Mesendoderm (in vitro differentiated cells): ENCODE measurements around the gene IMPG2.

Source experiments
- DNase-seq: peaks from one replicate; pipeline ENCODE4 v3.0.0; 2013
- H2AK5ac ChIP-seq: 2 replicates; pipeline ENCODE4 v1.6.1; 2013; ENCODE audit warnings: low read length, inconsistent platforms
- H2BK120ac ChIP-seq: 2 replicates; pipeline ENCODE4 v1.6.1; 2013; ENCODE audit warnings: low read depth, mild to moderate bottlenecking, low read length, moderate library complexity, mixed read lengths
- H2BK15ac ChIP-seq: replicated peaks from 2 replicates; pipeline ENCODE4 v1.6.1; 2013; ENCODE audit warnings: low read depth, mild to moderate bottlenecking, moderate library complexity
- H2BK5ac ChIP-seq: 2 replicates; pipeline ENCODE4 v1.6.1; 2013; ENCODE audit warnings: low read length, inconsistent platforms
- H3K18ac ChIP-seq: 2 replicates; pipeline ENCODE4 v1.6.1; 2013; ENCODE audit warnings: mild to moderate bottlenecking, low read length, mixed read lengths
- H3K23ac ChIP-seq: one replicate; pipeline ENCODE4 v1.6.1; 2013; ENCODE audit warnings: low read length
- H3K27ac ChIP-seq: 2 replicates; pipeline ENCODE4 v1.5.1; 2013; ENCODE audit warnings: low read depth, mild to moderate bottlenecking, inconsistent platforms, low read length, moderate library complexity
- H3K27me3 ChIP-seq: 2 replicates; pipeline ENCODE4 v1.6.1; 2013; ENCODE audit warnings: low read length, control low read depth, mild to moderate bottlenecking, inconsistent platforms; ENCODE audit not compliant: insufficient read depth, poor library complexity
- H3K36me3 ChIP-seq: 2 replicates; pipeline ENCODE4 v1.6.1; 2013; ENCODE audit warnings: low read length, inconsistent platforms; ENCODE audit not compliant: control insufficient read depth, insufficient read depth
- H3K4ac ChIP-seq: one replicate; pipeline ENCODE4 v1.6.1; 2013; ENCODE audit warnings: low read depth, mild to moderate bottlenecking, low read length, moderate library complexity
- H3K4me1 ChIP-seq: 2 replicates; pipeline ENCODE4 v1.6.1; 2013; ENCODE audit warnings: low read depth, low read length, inconsistent platforms; ENCODE audit not compliant: control insufficient read depth
- H3K4me2 ChIP-seq: 2 replicates; pipeline ENCODE4 v1.6.1; 2013; ENCODE audit warnings: low read length
- H3K4me3 ChIP-seq: 2 replicates; pipeline ENCODE4 v1.5.1; 2013; ENCODE audit warnings: mild to moderate bottlenecking, low read length
- H3K56ac ChIP-seq: one replicate; pipeline ENCODE4 v1.6.1; 2013; ENCODE audit warnings: low read length
- H3K79me1 ChIP-seq: 2 replicates; pipeline ENCODE4 v1.6.1; 2013; ENCODE audit warnings: low read length, inconsistent platforms
- H3K79me2 ChIP-seq: 2 replicates; pipeline ENCODE4 v1.6.1; 2013; ENCODE audit warnings: mild to moderate bottlenecking, low read length; ENCODE audit not compliant: control insufficient read depth, insufficient read depth
- H3K9ac ChIP-seq: 2 replicates; pipeline ENCODE4 v1.6.1; 2013; ENCODE audit warnings: low read length, inconsistent platforms
- H4K5ac ChIP-seq: one replicate; pipeline ENCODE4 v1.6.1; 2013; ENCODE audit warnings: low read length
- H4K8ac ChIP-seq: one replicate; pipeline ENCODE4 v1.6.1; 2013; ENCODE audit warnings: low read depth, mild to moderate bottlenecking, control low read depth, low read length, moderate library complexity
- WGBS: extraction: QIAGEN DNeasy Blood & Tissue Kit; methylation state at CpG from one replicate; pipeline ENCODE4 v1.1.7; 2013; ENCODE audit warnings: low lambda C conversion rate, missing lambda C conversion rate; ENCODE audit not compliant: insufficient coverage; ENCODE audit errors: extremely low coverage; 5-methylcytosine and 5-hydroxymethylcytosine counted together

Gene IMPG2

GRCh38 chr3:101271728-101272127 lies 48.6 kb downstream of the IMPG2 start:
- no peak overlapping the region for H2BK5ac ChIP-seq
- no peak overlapping the region for H3K4me2 ChIP-seq
- H3K36me3 ChIP-seq: no peaks in the 10 kb centered on the region
- no peak overlapping the region for H2BK120ac ChIP-seq
- no peaks in the 10 kb centered on the region for H3K27me3 ChIP-seq
- no peak overlapping the region for H2AK5ac ChIP-seq
- no peak overlapping the region for H2BK15ac ChIP-seq
- WGBS: no CpG with 5 or more reads among the region's 4 CpGs
- no peak overlapping the region for H4K8ac ChIP-seq
- no peak overlapping the region for H3K27ac ChIP-seq
- no peak for DNase-seq
- H3K79me1 ChIP-seq: no peaks in the 10 kb centered on the region
- no peak overlapping the region for H4K5ac ChIP-seq
- H3K4me1 ChIP-seq: no peaks in the 10 kb centered on the region
- no peak overlapping the region for H3K23ac ChIP-seq
- H3K18ac ChIP-seq: no peak overlapping the region
- H3K79me2 ChIP-seq: no peaks in the 10 kb centered on the region
- no peak overlapping the region for H3K4me3 ChIP-seq
- H3K56ac ChIP-seq: no peak overlapping the region
- no peak overlapping the region for H3K4ac ChIP-seq
- H3K9ac ChIP-seq: no peak overlapping the region

GRCh38 chr3:101270149-101270548 lies 50.2 kb downstream of the IMPG2 start:
- no peak overlapping the region for H3K4ac ChIP-seq
- no peak overlapping the region for H2AK5ac ChIP-seq
- H3K4me1 ChIP-seq: no peaks in the 10 kb centered on the region
- H2BK5ac ChIP-seq: no peak overlapping the region
- H3K4me3 ChIP-seq: no peak overlapping the region
- no peak overlapping the region for H3K56ac ChIP-seq
- no peak overlapping the region for H3K23ac ChIP-seq
- H4K8ac ChIP-seq: no peak overlapping the region
- no peak overlapping the region for H4K5ac ChIP-seq
- H3K79me1 ChIP-seq: no peaks in the 10 kb centered on the region
- H3K18ac ChIP-seq: no peak overlapping the region
- no peak overlapping the region for H2BK15ac ChIP-seq
- no CpG with 5 or more reads among the region's 5 CpGs for WGBS
- H3K36me3 ChIP-seq: no peaks in the 10 kb centered on the region
- DNase-seq: no peak
- no peak overlapping the region for H3K4me2 ChIP-seq
- no peak overlapping the region for H3K27ac ChIP-seq
- no peaks in the 10 kb centered on the region for H3K79me2 ChIP-seq
- H2BK120ac ChIP-seq: no peak overlapping the region
- no peak overlapping the region for H3K9ac ChIP-seq
- no peaks in the 10 kb centered on the region for H3K27me3 ChIP-seq

DNA sequence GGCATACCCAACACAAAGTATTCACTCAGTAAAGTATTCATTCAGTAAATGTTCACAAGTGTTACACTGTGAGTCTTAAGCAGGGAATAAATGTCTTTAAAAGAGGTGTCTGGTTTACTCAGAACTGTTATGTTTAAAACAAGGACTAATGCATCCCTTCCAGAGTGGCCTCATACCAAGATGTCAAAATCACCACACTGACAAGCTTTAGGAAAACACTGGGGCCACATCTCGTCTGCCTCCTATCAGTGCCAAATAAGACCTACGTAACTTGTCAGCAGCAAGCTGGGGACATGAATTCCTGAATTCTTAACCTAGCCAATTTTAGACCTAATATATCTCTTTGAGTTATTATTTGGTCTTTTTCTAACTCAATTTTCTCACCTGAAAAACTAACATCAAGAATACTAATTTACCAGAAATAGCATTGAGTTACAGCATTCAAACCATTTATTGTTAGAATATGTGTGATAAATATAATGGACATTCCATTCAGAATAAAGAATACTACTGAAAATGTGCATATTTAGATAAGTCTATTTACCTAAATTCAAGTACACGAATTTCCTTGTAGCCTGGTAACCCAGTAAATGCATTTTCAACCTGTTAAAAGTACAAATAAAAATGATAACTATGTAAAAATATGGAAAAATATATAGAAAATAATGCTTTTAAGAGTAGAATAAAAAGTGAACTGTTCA lies 51.3 kb downstream of the IMPG2 start:
- Histone ChIP-seq H4K5ac (no peak overlapping the region), H3K4me2 (no peak overlapping the region), H3K18ac (no peak overlapping the region), H2BK120ac (no peak overlapping the region), H3K79me1 (no peaks in the 10 kb centered on the region), H3K27ac (no peak overlapping the region), H3K36me3 (no peaks in the 10 kb centered on the region), H3K4me1 (no peaks in the 10 kb centered on the region), H2BK5ac (no peak overlapping the region), H4K8ac (no peak overlapping the region), H3K27me3 (no peaks in the 10 kb centered on the region), H3K4ac (no peak overlapping the region), H3K9ac (no peak overlapping the region), H2AK5ac (no peak overlapping the region), H3K4me3 (no peak overlapping the region), H3K56ac (no peak overlapping the region), H3K23ac (no peak overlapping the region), H3K79me2 (no peaks in the 10 kb centered on the region), H2BK15ac (no peak overlapping the region)
- no peak for DNase-seq
- WGBS: no CpG with 5 or more reads among the region's 3 CpGs

- Histone ChIP-seq H3K23ac (no peak overlapping the region), H3K56ac (no peak overlapping the region), H3K27ac (no peak overlapping the region), H3K4me1 (no peaks in the 10 kb centered on the region), H2BK15ac (no peak overlapping the region), H3K4ac (no peak overlapping the region), H3K4me2 (no peak overlapping the region), H4K8ac (no peak overlapping the region), H3K27me3 (no peaks in the 10 kb centered on the region), H2BK120ac (no peak overlapping the region), H3K18ac (no peak overlapping the region), H3K36me3 (no peaks in the 10 kb centered on the region), H3K4me3 (no peak overlapping the region), H2BK5ac (no peak overlapping the region), H3K79me2 (no peaks in the 10 kb centered on the region), H4K5ac (no peak overlapping the region), H2AK5ac (no peak overlapping the region), H3K79me1 (no peaks in the 10 kb centered on the region), H3K9ac (no peak overlapping the region)
- WGBS: no CpG with 5 or more reads among the region's 2 CpGs
- no peak for DNase-seq
Observed at GRCh38 chr3:101268141-101268540, 52.2 kb downstream of the IMPG2 start.

DNA sequence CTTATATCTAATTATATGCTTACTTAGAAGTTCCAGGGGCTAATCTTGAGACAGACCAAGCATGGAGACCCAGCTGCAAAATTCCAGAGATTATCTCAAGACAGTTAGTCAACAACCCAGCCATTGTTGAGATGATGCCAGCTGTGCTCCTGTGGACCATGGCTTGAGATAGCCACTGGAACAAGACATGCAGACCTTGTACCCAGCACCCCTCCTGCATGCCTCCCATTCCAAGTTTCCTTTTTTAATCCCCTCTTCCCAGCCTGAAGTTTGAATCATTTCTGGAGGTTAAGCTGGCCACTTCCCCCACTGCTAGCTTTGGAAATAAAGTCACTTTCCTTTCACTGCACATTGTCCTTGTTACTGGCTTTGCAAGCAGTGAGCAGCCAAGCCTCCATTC lies 53.8 kb downstream of the IMPG2 start:
- H3K4me2 ChIP-seq: no peak overlapping the region
- no peak overlapping the region for H3K56ac ChIP-seq
- no peak overlapping the region for H2AK5ac ChIP-seq
- H3K27ac ChIP-seq: no peak overlapping the region
- no peaks in the 10 kb centered on the region for H3K79me1 ChIP-seq
- peak; percentile 27 for DNase-seq
- H3K4ac ChIP-seq: no peak overlapping the region
- no peak overlapping the region for H3K9ac ChIP-seq
- H3K23ac ChIP-seq: no peak overlapping the region
- H3K18ac ChIP-seq: no peak overlapping the region
- no peak overlapping the region for H3K4me3 ChIP-seq
- no peaks in the 10 kb centered on the region for H3K27me3 ChIP-seq
- H2BK15ac ChIP-seq: no peak overlapping the region
- no peak overlapping the region for H2BK5ac ChIP-seq
- H3K79me2 ChIP-seq: no peaks in the 10 kb centered on the region
- H2BK120ac ChIP-seq: no peak overlapping the region
- H4K5ac ChIP-seq: no peak overlapping the region
- H4K8ac ChIP-seq: no peak overlapping the region
- H3K36me3 ChIP-seq: no peaks in the 10 kb centered on the region
- no peaks in the 10 kb centered on the region for H3K4me1 ChIP-seq

GRCh38 chr3:101266071-101266470 lies 54.3 kb downstream of the IMPG2 start:
- H3K79me2 ChIP-seq: no peaks in the 10 kb centered on the region
- H2BK15ac ChIP-seq: no peak overlapping the region
- DNase-seq: no peak
- H3K36me3 ChIP-seq: no peaks in the 10 kb centered on the region
- H2BK5ac ChIP-seq: no peak overlapping the region
- H3K4me3 ChIP-seq: no peak overlapping the region
- H3K4me2 ChIP-seq: no peak overlapping the region
- H4K5ac ChIP-seq: no peak overlapping the region
- H3K27ac ChIP-seq: no peak overlapping the region
- H2AK5ac ChIP-seq: no peak overlapping the region
- no peak overlapping the region for H3K9ac ChIP-seq
- no peak overlapping the region for H4K8ac ChIP-seq
- no peak overlapping the region for H3K18ac ChIP-seq
- no peak overlapping the region for H2BK120ac ChIP-seq
- no peak overlapping the region for H3K56ac ChIP-seq
- H3K79me1 ChIP-seq: no peaks in the 10 kb centered on the region
- no peak overlapping the region for H3K4ac ChIP-seq
- no peaks in the 10 kb centered on the region for H3K27me3 ChIP-seq
- H3K4me1 ChIP-seq: no peaks in the 10 kb centered on the region
- H3K23ac ChIP-seq: no peak overlapping the region
